MG63 (cell line): ENCODE results near the gene CD300H. TPM values are rescaled to one million over a fixed set of nuclear protein-coding genes. Genes with fewer than 3 reads are reported as not detected.
"Not testable (repeated sequence)": the region's sequence is repeated elsewhere in the genome, so short reads cannot be mapped to it uniquely, and the experiment has no call there.

Experiments
- DNase-seq: peaks from one replicate; pipeline ENCODE4 v3.0.0-alpha.2; 2020
- H3K27me3 ChIP-seq: fragments of 250-450 bp; sonication (Bioruptor Pico); 2 replicates; pipeline ENCODE4 v1.5.1; 2020; ENCODE audit warnings: mild to moderate bottlenecking, moderate library complexity
- H3K36me3 ChIP-seq: fragments of 250-450 bp; sonication (Bioruptor Pico); 2 replicates; pipeline ENCODE4 v1.5.1; 2020; ENCODE audit warnings: mild to moderate bottlenecking, moderate library complexity
- H3K4me3 ChIP-seq: fragments of 250-450 bp; sonication (Bioruptor Pico); 2 replicates; pipeline ENCODE4 v1.5.1; 2020; ENCODE audit warnings: mild to moderate bottlenecking, moderate library complexity
- H3K9me3 ChIP-seq: fragments of 250-450 bp; sonication (Bioruptor Pico); 2 replicates; pipeline ENCODE4 v1.5.1; 2020; ENCODE audit warnings: mild to moderate bottlenecking, moderate library complexity
- total RNA-seq: library from RNA; depleted of rRNA; stranded (reverse); fragments of >200 nt; shearing (Covaris generic); gene quantifications from 2 replicates; pipeline ENCODE4 v1.2.3, GENCODE V29; 2014; ENCODE audit warnings: low replicate concordance

Gene CD300H
- total RNA-seq, 1 experiment from 2014 or later = not detected

DNA sequence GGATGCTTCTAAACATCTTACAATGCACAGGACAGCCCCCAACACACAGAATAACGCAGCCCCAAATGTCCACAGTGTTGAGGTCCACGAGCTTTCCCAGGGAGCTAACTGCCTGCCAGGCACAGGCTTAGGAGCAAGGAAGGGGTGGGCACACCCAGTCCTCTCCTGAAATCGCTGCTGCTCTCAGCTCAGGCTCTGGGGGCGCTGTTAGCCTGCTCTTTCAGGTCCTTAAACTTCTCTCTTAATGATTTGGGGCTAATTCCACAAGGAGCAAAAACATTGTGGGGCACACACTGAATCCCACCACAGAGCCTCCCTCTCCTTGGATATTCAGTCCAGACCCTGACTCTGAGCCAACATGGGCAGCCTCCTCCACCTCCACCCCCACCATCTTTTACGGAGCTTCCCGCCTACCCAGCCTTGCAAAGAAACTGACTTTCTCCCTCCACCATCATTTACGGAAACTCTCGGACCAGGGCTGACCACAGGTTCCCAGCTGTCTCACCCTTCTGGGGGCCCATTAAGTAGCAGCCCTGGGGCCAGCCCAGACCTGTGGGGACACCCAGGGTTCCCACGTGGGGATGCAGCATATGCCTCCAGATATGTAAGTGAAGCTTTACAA lies 1.1 kb downstream of the CD300H start:
- DNase-seq = peak; percentile 57
- H3K27me3 ChIP-seq = no peaks in the 10 kb centered on the region

DNA sequence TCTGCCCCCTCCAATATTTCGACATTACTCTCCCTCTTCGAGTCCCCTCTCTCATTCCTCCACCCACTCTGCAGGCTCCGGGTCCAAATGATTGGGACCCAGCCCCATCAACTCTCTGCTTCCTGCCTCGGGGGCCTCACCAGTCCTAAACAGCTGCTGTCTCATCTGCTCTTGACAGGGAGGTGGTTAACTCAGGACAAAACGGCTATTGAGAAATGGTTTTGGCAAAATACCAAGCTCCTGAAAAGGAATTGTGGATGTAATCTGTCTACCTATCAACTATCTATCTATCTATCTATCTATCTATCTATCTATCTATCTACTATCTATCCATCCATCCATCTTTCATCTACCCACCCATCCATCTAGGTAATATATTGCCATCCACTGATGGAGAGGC lies 2.2 kb downstream of the CD300H start:
- DNase-seq = no peak
- no peaks in the 10 kb centered on the region for H3K27me3 ChIP-seq
- no peaks in the 10 kb centered on the region for H3K9me3 ChIP-seq
- no peaks in the 10 kb centered on the region for H3K36me3 ChIP-seq
- no peak overlapping the region for H3K4me3 ChIP-seq

More for the DNA sequence above, 1.1 kb downstream of the CD300H start:
- Histone ChIP-seq H3K36me3 (no peaks in the 10 kb centered on the region), H3K9me3 (no peaks in the 10 kb centered on the region), H3K4me3 (no peak overlapping the region)

DNA sequence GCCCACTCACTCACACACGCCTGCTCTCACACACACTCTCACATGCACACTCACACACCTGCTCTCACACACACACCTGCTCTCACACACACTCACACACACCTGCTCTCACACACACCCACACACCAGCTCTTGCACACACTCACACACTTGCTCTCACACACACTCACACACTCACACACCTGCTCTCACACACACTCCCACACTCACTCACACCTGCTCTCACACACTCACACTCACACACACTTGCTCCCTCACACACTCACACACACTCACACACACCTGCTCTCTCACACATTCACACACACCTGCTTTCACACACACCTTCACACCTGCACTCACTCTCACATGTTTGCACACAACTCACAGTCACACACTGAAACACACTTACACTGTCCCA lies 4.0 kb downstream of the CD300H start:
- no peaks in the 10 kb centered on the region for H3K9me3 ChIP-seq
- no peak overlapping the region for H3K4me3 ChIP-seq
- H3K27me3 ChIP-seq = no peaks in the 10 kb centered on the region
- no peaks in the 10 kb centered on the region for H3K36me3 ChIP-seq
- no peak for DNase-seq

DNA sequence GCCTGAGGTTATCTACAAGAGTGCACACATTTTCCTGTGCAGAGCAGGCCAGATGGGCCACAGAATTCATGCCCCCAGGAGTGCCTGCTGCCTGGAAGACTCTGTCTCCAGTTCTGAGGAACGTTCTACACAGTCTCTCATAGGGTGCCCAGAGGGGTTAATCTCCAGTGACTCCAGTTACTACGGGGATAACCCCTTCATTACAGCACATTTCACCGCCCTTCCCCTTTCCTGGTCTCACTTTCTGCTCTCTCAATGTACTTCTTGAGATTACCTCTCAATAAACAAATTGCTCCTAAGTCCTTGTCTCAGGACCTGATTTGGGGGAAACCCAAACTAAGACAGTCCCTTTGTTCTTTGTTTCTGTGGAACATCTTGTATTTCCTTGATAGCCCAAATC lies 5.7 kb downstream of the CD300H start:
- H3K27me3 ChIP-seq = no peaks in the 10 kb centered on the region
- no peaks in the 10 kb centered on the region for H3K36me3 ChIP-seq
- H3K9me3 ChIP-seq = no peaks in the 10 kb centered on the region
- H3K4me3 ChIP-seq = no peak overlapping the region
- DNase-seq = no peak

DNA sequence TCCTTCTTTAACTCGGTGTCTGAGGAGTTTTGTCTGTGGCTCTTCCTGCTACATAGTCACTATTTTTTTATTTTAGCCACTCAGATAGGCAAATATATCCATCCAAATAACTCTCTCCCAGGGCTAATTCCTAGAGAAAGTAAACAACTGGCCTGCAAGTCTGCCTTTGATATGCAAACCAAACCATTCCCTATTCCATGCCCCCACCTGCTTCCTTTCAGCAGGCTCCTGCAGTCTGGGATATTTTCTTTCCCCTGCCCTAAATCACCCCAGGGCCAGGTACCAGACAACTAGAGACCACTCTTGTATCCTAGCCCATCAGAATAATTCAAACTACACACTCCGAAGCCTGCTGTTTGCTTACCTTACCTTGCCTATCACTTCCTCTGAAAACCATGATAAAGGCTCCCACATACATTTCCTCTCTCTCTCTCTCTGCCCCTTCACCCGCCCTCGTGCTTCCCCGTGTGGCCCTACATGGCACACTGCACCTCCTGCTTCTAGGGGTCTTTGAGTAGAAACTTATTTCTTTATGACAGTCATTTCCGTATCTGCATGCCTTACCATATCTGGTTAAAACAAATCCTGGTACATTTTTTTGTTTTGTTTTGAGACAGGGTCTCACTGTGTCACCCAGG lies 8.3 kb downstream of the CD300H start:
- H3K36me3 ChIP-seq = no peaks in the 10 kb centered on the region
- DNase-seq = no peak
- H3K4me3 ChIP-seq = no peak overlapping the region
- H3K9me3 ChIP-seq = no peaks in the 10 kb centered on the region
- no peaks in the 10 kb centered on the region for H3K27me3 ChIP-seq

DNA sequence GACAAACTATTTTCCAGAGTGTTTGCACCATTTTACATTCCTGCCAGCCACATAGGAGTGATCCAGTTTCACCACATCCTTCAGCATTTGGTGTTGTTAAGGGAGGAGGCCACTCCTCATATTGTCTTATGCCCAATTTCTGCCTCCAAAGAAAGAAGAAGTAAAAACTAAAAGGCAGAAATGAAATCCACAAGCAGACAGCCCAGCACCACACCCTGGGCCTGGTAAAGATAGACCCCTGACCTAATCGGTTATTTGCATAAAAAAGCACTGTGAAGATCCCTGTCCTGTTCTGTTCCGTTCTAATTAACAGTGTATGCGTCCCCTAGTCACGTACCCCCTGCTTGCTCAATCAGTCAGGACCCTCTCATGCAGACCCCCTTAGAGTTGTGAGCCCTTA lies 8.9 kb downstream of the CD300H start:
- not testable (repeated sequence) for H3K36me3 ChIP-seq, DNase-seq, H3K9me3 ChIP-seq, H3K4me3 ChIP-seq, H3K27me3 ChIP-seq

DNA sequence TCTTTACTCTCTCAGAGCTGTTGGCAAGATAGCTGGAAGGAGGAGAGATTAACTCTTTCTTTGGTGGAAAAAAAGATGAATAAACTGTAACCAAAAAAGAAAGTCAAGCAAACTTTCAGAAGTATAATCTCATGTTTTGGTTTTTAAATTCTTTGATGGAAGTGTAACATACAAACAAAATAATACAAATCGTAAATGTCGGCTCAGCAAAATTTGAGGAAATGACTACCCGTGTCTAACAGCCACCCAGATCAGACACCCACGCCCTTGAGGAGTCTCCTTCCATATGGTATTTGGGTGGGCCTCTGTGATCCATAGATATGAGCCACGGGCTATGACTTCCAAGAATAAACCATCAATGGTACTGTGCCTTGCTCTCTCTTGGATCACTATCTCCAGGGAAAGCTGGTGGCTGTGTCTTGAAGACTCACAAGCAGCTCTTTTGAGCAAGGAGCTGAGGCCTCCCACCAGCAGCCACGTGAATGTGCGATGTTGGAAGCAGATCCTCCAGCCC lies 11.8 kb downstream of the CD300H start:
- no peaks in the 10 kb centered on the region for H3K36me3 ChIP-seq
- no peaks in the 10 kb centered on the region for H3K27me3 ChIP-seq
- H3K4me3 ChIP-seq = no peak overlapping the region
- no peak for DNase-seq
- H3K9me3 ChIP-seq = no peaks in the 10 kb centered on the region

DNA sequence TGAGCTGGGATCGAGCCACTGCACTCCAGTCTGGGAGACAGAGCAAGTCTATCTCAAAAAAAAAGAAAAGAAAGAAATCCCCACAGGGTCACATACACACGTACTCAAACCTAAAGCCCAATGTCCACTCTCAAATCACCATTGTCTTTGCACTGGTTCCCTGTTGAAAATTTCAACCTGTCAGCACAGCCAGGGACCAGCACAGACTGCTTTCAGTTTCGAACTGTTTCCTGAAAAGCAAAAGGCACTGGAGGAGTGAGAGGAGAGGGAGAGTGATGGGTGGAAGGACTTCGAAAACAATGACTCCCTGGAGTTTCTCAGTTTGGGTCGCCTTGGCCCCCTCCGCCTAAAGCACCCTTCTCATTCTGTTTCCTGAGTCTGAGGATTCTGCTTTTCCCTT lies 12.4 kb downstream of the CD300H start:
- no peaks in the 10 kb centered on the region for H3K36me3 ChIP-seq
- H3K4me3 ChIP-seq = no peak overlapping the region
- no peak for DNase-seq
- H3K9me3 ChIP-seq = no peaks in the 10 kb centered on the region
- H3K27me3 ChIP-seq = no peaks in the 10 kb centered on the region

DNA sequence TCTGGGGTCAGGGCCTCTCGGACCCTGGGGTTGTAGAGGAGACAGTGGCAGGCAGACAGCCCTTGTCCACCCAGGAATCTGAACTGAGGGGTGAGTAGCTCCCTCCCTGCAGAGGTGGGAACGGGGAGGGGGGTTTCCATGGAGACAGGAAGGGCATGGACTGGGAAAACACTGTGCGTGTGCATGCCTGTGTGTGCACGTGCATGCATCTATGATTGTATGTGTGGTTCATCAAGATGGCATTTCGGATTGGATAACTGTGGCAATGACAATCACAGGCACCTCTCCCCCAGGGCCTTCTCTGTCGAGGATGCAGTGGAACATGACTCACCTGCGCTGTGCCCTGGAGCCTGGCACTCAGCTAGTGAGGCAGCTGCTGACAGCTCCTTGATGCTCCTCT lies 15.3 kb downstream of the CD300H start:
- Histone ChIP-seq H3K9me3 (no peaks in the 10 kb centered on the region), H3K36me3 (no peaks in the 10 kb centered on the region), H3K27me3 (no peaks in the 10 kb centered on the region), H3K4me3 (no peak overlapping the region)
- no peak for DNase-seq

DNA sequence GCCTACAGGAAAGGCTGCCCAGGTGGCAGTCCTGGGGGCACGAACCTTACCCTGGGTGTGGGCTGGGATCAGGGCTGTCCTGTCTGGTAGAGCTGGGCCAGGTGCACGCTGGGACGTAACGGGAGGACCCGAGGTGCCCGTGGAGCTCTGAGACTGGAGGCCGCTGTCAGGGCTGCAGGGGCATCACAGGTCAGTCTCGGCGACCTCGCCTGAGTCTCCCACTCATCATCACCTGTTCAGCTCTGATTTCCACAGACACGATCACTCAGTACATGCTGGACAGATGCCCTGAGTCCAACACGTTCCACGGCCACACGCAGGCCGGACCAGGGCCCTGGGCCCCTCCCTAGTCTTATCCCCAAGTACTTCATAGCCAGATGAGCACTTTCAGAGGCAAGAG lies 16.7 kb downstream of the CD300H start:
- no peak for DNase-seq
- no peaks in the 10 kb centered on the region for H3K9me3 ChIP-seq

DNA sequence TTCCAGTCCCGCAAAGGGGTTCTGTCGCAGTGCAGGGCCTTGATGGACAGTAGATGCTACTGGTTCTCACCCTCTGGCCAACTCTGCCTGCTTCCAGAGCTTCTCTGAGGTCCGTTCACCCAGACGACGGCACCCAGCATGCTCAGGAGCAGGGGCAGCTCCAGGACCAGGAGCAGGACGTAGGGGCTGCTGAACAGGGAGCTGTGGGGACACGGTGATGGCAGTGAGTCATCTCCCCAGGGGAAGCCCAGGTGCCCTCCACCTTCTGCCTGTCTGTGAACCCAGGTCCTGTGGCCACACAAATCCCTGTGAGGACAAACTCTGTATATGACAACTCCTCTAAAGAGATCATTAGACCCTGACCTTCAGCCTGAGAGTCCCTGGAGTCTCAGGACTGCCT lies 18.0 kb downstream of the CD300H start:
- H3K9me3 ChIP-seq = no peaks in the 10 kb centered on the region
- H3K36me3 ChIP-seq = no peaks in the 10 kb centered on the region
- DNase-seq = no peak
- H3K4me3 ChIP-seq = no peak overlapping the region
- no peaks in the 10 kb centered on the region for H3K27me3 ChIP-seq

More for the DNA sequence above, 16.7 kb downstream of the CD300H start:
- no peaks in the 10 kb centered on the region for H3K27me3 ChIP-seq
- H3K4me3 ChIP-seq = no peak overlapping the region
- H3K36me3 ChIP-seq = no peaks in the 10 kb centered on the region

DNA sequence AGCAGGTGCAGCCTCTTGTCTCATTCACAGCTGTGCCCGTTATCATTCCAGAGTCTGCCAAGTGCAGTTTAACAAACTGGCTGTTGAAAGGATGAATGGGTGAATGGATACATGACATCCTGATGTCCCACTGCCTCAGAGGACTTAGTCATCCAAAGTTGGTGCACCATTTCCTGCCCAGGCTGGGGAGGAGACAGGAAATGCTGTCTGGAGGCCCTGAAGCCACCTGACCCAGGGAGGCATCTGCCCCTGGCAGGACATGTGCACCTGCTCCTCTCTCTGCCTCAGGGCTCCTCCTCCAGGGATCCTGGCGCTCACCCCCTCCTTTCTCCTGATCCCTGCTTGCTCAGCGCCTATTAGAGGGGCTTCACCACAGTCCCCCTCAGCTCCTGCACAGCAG lies 19.6 kb downstream of the CD300H start:
- Histone ChIP-seq H3K27me3 (no peaks in the 10 kb centered on the region), H3K4me3 (no peak overlapping the region), H3K36me3 (no peaks in the 10 kb centered on the region), H3K9me3 (no peaks in the 10 kb centered on the region)
- peak; percentile 11 for DNase-seq

DNA sequence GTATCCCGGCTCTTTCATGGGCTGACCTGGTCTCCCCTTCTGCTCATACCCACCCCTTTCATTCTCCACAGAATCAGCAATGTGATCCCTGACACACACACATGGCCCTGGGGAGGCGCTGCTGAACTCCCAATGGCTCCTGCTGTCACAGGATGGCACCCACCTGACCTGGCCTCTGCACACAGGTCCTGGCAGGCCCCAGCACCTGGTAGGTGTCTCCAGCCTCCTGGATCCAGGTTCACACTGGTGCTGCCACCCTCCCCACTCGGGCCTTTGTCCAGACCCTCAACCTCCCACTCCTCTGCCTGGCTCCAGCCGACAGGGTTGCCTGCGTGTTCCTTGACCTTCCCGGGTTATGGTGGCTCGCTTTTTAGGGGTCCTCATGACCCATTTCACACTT lies 20.0 kb downstream of the CD300H start:
- no peak for DNase-seq
- H3K4me3 ChIP-seq = no peak overlapping the region

DNA sequence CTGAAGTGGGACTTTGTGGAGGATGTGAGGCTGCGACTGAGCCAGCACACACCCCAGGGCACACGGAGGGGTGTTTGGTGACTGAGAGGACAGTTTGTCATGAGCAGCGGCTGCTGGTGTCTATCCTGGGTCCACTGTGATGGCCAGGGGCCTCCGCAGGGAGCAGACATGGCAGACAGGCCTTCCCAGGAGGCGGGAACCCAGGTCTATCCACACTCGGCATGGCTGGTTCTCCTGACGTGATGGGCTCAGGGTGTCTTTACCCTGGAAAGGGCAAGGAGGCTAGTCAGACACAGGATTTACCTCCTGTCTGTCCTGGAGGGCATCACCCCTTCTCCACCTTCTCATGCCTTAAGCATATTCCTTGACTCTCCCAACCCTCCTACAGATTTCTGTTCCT lies 20.7 kb downstream of the CD300H start:
- Histone ChIP-seq H3K9me3 (no peaks in the 10 kb centered on the region), H3K4me3 (no peak overlapping the region), H3K27me3 (no peaks in the 10 kb centered on the region), H3K36me3 (no peaks in the 10 kb centered on the region)
- DNase-seq = no peak

More for the DNA sequence above, 20.0 kb downstream of the CD300H start:
- Histone ChIP-seq H3K36me3 (no peaks in the 10 kb centered on the region), H3K27me3 (no peaks in the 10 kb centered on the region), H3K9me3 (no peaks in the 10 kb centered on the region)

DNA sequence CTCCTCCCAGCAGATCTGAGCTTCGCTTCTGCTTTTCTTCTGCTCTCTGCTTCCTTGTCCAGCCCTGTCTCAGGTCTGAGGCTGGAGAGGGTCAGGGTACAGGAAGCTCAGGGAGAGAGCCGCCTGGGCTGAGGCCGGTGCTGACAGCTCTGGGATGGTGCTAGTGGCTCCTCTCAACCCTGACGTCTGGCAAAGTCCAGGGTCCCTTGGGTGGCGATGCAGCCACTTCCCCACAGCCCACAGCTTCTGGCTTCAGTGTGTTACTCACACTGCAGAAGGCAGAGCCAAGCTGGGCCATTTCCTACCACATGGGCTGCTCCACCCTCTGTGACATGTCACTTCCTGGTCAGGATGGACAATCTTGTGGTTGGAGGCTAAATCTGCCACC lies 21.5 kb downstream of the CD300H start, which contains the start of gene CD300C:
CD300C (minus strand) TSS at position 273 of the 388 bp plus-strand sequence. CDS start 333 bp downstream, outside the sequence.
- DNase-seq = peak; percentile 20
- no peak within 1 kb of the TSS for H3K4me3 ChIP-seq
- H3K9me3 ChIP-seq = no peaks in the 10 kb centered on the region
- no peaks in the 10 kb centered on the region for H3K36me3 ChIP-seq
- H3K27me3 ChIP-seq = no peaks in the 10 kb centered on the region

DNA sequence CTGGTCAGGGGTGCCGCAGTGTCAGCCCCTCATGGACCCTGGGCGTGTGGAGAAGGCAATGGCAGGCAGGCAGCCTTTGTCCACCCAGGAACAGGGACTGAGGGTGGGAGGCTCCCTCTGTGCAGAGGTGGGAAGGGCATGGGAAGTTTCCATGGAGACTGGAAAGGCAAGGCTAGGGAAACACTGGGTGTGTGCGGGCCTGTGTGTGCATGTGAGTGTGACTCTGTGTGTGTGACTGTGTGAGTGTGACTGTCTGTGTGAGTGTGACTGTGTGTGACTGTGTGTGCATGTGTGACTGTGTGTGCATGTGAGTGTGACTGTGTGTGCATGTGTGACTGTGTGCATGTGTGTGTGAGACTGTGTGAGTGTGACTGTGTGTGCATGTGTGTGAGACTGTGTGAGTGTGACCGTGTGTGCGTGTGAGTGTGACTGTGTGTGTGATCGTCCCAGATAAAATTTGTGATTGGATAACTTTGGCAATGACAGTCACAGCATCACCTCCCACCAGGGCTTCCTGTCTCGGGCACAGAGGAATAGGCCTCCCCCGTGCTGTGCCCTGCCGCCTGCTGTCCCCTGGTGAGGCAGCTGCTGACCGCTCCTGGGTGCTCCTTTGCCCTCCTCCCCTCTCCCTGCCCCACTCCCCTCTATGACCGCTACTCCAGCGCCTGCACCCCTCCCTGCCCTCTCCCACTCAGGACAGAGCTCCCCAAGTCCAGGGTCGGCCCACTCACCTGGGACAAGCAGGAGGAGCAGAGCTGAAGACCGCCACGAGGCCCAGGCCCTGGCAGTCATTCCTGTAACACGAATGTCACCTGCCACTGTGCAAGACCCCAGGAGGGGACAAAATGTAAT lies 22.1 kb downstream of the CD300H start:
- Histone ChIP-seq H3K27me3 (no peaks in the 10 kb centered on the region), H3K4me3 (no peak overlapping the region), H3K36me3 (no peaks in the 10 kb centered on the region), H3K9me3 (no peaks in the 10 kb centered on the region)
- no peak for DNase-seq
